ENCODE data around the gene DGKE. TPM values are rescaled to one million over a fixed set of nuclear protein-coding genes. Genes with fewer than 3 reads are reported as not detected.

DGKE gene
- total and polyA plus RNA-seq, 2 of the 8 experiments (the other 6 are each of a cell fraction or from before 2014, with no cell fraction given): 1.7 to 7.4 TPM

- no peak for TF ChIP-seq CHD7 (IDR thresholded peaks at IDR 0.05; ENCODE audit: insufficient replicate concordance, low read length)
- TF ChIP-seq TEAD4 (IDR thresholded peaks at IDR 0.05; ENCODE audit: low read depth, low read length): no peak
- TF ChIP-seq YY1 (IDR thresholded peaks at IDR 0.05; ENCODE audit: low read depth, low read length): no peak
- no peak for TF ChIP-seq SAP30 (IDR thresholded peaks at IDR 0.05; ENCODE audit: insufficient read depth, insufficient replicate concordance, low read length)
- no peak for TF ChIP-seq PHF8 (conservative IDR thresholded peaks at IDR 0.05; ENCODE audit: low read depth, low read length)
- TF ChIP-seq ATF3 (IDR thresholded peaks at IDR 0.05; ENCODE audit: insufficient read depth, low read depth, low read length): no peak
- no peak for TF ChIP-seq SP1 (IDR thresholded peaks at IDR 0.05; ENCODE audit: low read depth, low read length)
- TF ChIP-seq CBX8 (IDR thresholded peaks at IDR 0.05; ENCODE audit: borderline replicate concordance, low read depth, low read length): no peak
- no peak for TF ChIP-seq TAF1 (IDR thresholded peaks at IDR 0.05; ENCODE audit: low read depth, low read length)
- TF ChIP-seq SUZ12 (IDR thresholded peaks at IDR 0.05; ENCODE audit: low read length): no peak
Measured at GRCh38 chr17:56820207-56820606, 13.7 kb upstream of the DGKE start (continued).
